Common myeloid progenitor, CD34-positive (primary cell): ENCODE data around the gene IL6R.

Experiments
- CTCF ChIA-PET: fragments of 350-600 bp; sonication (Branson Sonifier 250); formaldehyde crosslinking; loops from one replicate; lab custom pipeline; 2021; ENCODE audit warnings: antibody characterized with exemption; lab: Charles Lee
- POLR2A ChIA-PET: fragments of 350-600 bp; sonication (Branson Sonifier 250); formaldehyde crosslinking; loops from one replicate; lab custom pipeline; 2021; ENCODE audit warnings: antibody characterized with exemption; lab: Charles Lee
- DNase-seq, 3 donors: peaks; one replicate each; pipeline versions ENCODE4 v3.0.0 to v3.0.0-alpha.2; 2013
- H3K27ac ChIP-seq, 2 experiments: 1 replicate in 1 of 2; 2 replicates in 1 of 2; pipeline ENCODE4 v1.7.0; 2013; ENCODE audit warnings: inconsistent platforms in 2 of 2, low read length in 2 of 2, mild to moderate bottlenecking in 2 of 2, low read depth in 1 of 2, moderate library complexity in 1 of 2; ENCODE audit not compliant: severe bottlenecking in 2 of 2, insufficient read depth in 1 of 2, poor library complexity in 1 of 2
- H3K27me3 ChIP-seq, 5 experiments: replicated peaks in 2 of 5; 1 replicate in 3 of 5; 2 replicates in 2 of 5; pipeline versions ENCODE4 v1.6.1 to v1.7.0; 2013; ENCODE audit warnings: low read length in 4 of 5, mild to moderate bottlenecking in 2 of 5, moderate library complexity in 2 of 5, inconsistent platforms in 1 of 5; ENCODE audit not compliant: insufficient read depth in 5 of 5, control insufficient read depth in 4 of 5
- H3K36me3 ChIP-seq, 4 experiments: 1 replicate in 2 of 4; 2 replicates in 2 of 4; pipeline versions ENCODE4 v1.6.1 to v1.7.0; 2013; ENCODE audit warnings: low read length in 3 of 4, control low read depth in 1 of 4, mild to moderate bottlenecking in 1 of 4; ENCODE audit not compliant: control insufficient read depth in 4 of 4, insufficient read depth in 4 of 4
- H3K4me1 ChIP-seq, 4 experiments: 1 replicate in 3 of 4; 2 replicates in 1 of 4; pipeline versions ENCODE4 v1.6.1 to v1.7.1; 2013; ENCODE audit warnings: low read length in 3 of 4, mild to moderate bottlenecking in 3 of 4, control low read depth in 1 of 4, inconsistent platforms in 1 of 4, moderate library complexity in 1 of 4; ENCODE audit not compliant: control insufficient read depth in 4 of 4, insufficient read depth in 4 of 4; ENCODE audit errors: control extremely low read depth in 1 of 4
- H3K4me3 ChIP-seq, 7 experiments: 1 replicate in 4 of 7; 2 replicates in 3 of 7; pipeline versions ENCODE4 v1.5.1 to v1.7.0; 2013; ENCODE audit warnings: mild to moderate bottlenecking in 7 of 7, low read length in 6 of 7, moderate library complexity in 6 of 7, inconsistent platforms in 2 of 7, low read depth in 2 of 7, control low read depth in 1 of 7; ENCODE audit not compliant: insufficient read depth in 4 of 7, control insufficient read depth in 1 of 7; ENCODE audit errors: extremely low read depth in 1 of 7
- H3K9me3 ChIP-seq, 5 experiments: 1 replicate in 4 of 5; 2 replicates in 1 of 5; pipeline versions ENCODE4 v1.6.1 to v1.7.1; 2013; ENCODE audit warnings: low read length in 4 of 5, mild to moderate bottlenecking in 2 of 5, inconsistent platforms in 1 of 5, low read depth in 1 of 5, moderate library complexity in 1 of 5; ENCODE audit not compliant: control insufficient read depth in 4 of 5, insufficient read depth in 2 of 5; ENCODE audit errors: control extremely low read depth in 1 of 5
- WGBS: methylation state at CpG from one replicate; pipeline ENCODE4 v1.1.5; 2013; ENCODE audit not compliant: insufficient coverage; 5-methylcytosine and 5-hydroxymethylcytosine counted together

Gene IL6R

DNA sequence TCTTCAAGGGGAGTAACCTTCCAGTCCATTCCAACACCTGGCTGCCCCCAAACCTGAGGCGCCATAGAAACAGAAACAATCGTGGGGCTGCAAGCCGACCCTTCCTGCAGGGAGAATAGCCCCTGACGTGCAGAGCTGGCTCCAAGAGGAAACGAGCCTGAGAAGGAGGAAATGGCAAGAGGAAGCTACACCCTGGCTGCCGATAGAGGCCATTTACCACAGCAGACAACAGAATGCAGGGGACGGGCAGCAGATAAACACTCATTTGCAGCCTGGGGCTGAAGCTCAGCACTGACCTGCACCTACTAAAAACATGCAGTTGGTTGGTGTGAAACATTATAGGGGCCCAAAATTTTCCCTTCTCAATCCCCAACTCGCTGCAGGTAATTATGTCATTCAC, 88.1 kb downstream of the IL6R start:
- POLR2A ChIA-PET: no interaction called here
- H3K4me1 ChIP-seq: peaks cover 20 to 60% (median 36%) of the 10 kb centered on the region in 4 experiments

DNA sequence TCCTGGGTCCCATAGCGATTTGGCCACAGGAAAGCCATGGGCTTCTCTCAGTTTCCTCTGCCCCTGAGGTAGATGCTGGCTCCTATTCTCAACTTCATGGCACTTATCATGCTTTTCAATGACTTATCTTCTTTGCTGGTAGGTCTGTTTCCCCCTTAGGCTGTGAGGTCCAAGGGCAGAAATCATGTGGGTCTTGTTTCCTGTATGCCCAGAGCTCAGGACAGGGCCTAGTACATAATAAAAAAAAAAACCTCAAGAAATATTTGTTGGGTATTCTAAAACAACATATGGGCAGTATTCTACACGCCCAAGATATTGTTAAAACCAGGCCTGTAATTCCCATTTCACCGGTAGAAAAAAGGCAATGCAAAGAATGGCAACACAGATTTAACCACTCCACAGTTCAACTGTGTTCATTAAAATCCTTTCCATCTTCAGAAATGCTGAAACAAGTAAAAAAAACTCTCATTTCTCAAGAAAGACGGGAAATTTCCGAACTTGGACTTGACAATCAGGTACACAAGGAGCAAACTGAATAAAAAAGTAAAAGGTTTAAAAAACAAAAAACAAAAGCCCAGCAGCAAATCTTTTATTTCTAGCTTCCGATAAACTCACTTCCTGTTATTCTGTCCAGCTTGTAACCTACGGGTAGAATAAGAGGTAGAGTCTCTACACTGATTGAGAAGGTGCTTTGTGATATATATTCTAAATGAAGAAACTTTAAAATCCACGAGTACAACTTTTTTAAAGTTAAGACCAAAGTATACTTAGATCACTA, 90.5 kb downstream of the IL6R start:
- Histone ChIP-seq H3K4me3 (no peak overlapping the region), H3K36me3 (no peaks in the 10 kb centered on the region), H3K27me3 (peaks cover 0 to 8% (median 6%) of the 10 kb centered on the region in 5 experiments), H3K9me3 (no peaks in the 10 kb centered on the region), H3K4me1 (peaks cover 20 to 53% (median 36%) of the 10 kb centered on the region in 4 experiments), H3K27ac (no peak overlapping the region)
- CTCF ChIA-PET: interaction anchor here (1.1 to 20.1 kb wide), 4 partner anchors 9 to 56 kb away, joined by 3 to 341 read pairs (median 4); partner anchors contain the start of gene UBE2Q1
- POLR2A ChIA-PET: no interaction called here
- WGBS: 54% methylated on average over 6 of the region's 8 CpGs
- no peak for DNase-seq

More for the DNA sequence above, 88.1 kb downstream of the IL6R start:
- DNase-seq: peak; percentile 44 to 61 (median 45)
- WGBS: 0% methylated on average over 7 of the region's 8 CpGs
- H3K27ac ChIP-seq: no peak overlapping the region
- H3K9me3 ChIP-seq: no peaks in the 10 kb centered on the region
- CTCF ChIA-PET: interaction anchor here (5.7 to 20.1 kb wide), 2 partner anchors 13 to 58 kb away, joined by 38 to 341 read pairs; partner anchors contain the start of gene UBE2Q1
- peak overlapping the region in 4 of 7 experiments; percentile 17 to 56 (median 52) for H3K4me3 ChIP-seq
- H3K27me3 ChIP-seq: no peaks in the 10 kb centered on the region
- no peaks in the 10 kb centered on the region for H3K36me3 ChIP-seq

DNA sequence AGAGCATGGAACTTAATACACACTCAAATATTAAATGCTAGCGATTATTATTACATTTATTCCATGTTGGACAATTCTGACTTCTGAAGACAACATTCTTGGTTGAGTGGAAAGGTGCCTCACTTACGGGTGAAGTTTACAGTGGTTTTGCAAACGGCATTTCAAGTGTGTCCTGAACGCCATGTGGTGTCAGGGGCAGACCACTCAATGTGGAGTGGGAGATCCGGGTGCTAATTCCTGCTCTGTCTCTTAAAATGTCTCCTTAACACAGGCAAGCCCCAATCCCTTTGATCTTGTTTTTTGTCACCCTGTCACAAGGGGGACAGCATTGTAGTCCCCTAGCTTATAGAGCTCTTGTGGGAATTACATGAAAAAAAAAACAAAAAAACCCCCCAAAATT, 91.2 kb downstream of the IL6R start:
- Histone ChIP-seq H3K27ac (no peak overlapping the region), H3K4me3 (no peak overlapping the region), H3K4me1 (peaks cover 20 to 53% (median 38%) of the 10 kb centered on the region in 4 experiments), H3K36me3 (no peaks in the 10 kb centered on the region), H3K9me3 (no peaks in the 10 kb centered on the region), H3K27me3 (peaks cover 0 to 15% (median 12%) of the 10 kb centered on the region in 5 experiments)
- CTCF ChIA-PET: interaction anchor here (1.1 to 20.1 kb wide), 2 partner anchors 10 to 55 kb away, joined by 3 to 341 read pairs; partner anchors contain the start of gene UBE2Q1
- POLR2A ChIA-PET: no interaction called here
- DNase-seq: no peak
- no CpG with 5 or more reads among the region's 5 CpGs for WGBS

DNA sequence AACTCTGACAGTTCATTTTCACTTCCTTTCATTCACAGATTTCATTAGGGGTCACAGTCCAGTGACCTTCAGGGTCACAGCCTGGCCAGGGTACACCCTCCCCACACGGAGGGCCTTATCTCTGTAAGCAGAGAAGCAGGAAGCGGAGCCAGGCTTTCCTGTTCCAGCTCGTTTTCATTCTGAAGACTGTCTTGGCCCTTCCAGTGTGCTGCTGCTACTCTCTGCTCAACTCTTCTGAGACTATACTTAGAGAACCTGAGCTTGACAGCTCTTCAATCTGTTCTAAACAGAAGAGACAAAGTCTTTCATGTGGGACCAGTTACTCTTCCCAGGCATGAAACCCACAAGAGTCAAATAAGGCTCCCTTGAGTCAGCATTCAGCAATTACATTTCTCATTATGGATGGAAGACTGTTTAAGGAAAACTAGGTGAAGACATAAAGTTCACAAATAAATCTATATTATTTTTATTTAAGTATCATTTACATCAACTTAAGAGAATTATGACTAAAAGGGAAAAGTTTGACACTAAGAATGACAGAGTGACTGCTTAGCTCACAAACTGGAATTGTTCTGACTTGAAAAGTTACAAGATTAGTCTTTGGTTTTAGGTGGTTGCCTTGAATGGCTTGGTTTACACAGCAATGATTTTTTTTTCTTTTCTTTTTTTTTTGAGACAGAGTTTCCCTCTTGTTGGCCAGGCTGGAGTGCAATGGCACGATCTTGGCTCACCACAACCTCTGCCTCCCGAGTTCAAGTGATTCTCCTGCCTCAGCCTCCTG, 92.1 kb downstream of the IL6R start:
- Histone ChIP-seq H3K4me3 (peak overlapping the region in 1 of 7 experiments; percentile 23), H3K4me1 (peaks cover 16 to 46% (median 41%) of the 10 kb centered on the region in 4 experiments), H3K27ac (no peak overlapping the region), H3K36me3 (no peaks in the 10 kb centered on the region), H3K27me3 (peaks cover 0 to 24% (median 16%) of the 10 kb centered on the region in 5 experiments), H3K9me3 (no peaks in the 10 kb centered on the region)
- WGBS: 11% methylated on average over 3 of the region's 5 CpGs
- DNase-seq: peak in 2 of 3 donors; percentile 66 to 72
- CTCF ChIA-PET: interaction anchor here (1.3 to 20.1 kb wide), 2 partner anchors 16 to 54 kb away, joined by 8 to 341 read pairs; partner anchors contain the start of gene UBE2Q1
- POLR2A ChIA-PET: interaction anchor here (0.6 kb wide), 1 partner anchor 314 kb away, joined by 3 read pairs; no protein-coding TSS in a partner anchor

DNA sequence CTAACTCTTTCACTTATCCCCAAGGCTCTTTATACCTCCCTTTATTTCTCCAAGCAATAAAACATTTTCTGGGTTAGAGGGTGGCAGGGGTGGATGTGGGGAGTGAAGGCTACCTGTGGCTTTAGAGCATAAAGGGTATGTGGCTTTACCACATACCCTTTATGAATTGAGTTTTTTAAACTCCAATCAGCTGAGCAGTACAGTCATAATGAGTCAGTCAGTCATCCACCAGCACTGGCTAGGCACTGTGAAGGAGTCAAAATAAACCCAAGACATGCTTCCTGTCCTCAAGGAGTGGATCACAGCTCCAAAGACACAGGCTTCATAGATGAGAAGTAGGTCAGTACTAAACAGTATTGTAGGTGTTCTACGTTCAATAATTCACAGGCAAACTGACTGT, 94.3 kb downstream of the IL6R start:
- ChIA-PET CTCF (interaction anchor here (1.2 to 1.8 kb wide), 4 partner anchors 10 to 43 kb away, joined by 3 to 5 read pairs (median 4); no protein-coding TSS in a partner anchor), POLR2A (no interaction called here)
- Histone ChIP-seq H3K27ac (no peak overlapping the region), H3K27me3 (peaks cover 7 to 45% (median 22%) of the 10 kb centered on the region in 5 experiments), H3K4me3 (no peak overlapping the region), H3K9me3 (peaks cover 0 to 7% (median 0%) of the 10 kb centered on the region in 5 experiments), H3K36me3 (no peaks in the 10 kb centered on the region), H3K4me1 (peaks cover 2 to 34% (median 29%) of the 10 kb centered on the region in 4 experiments)
- no CpG with 5 or more reads among the region's 1 CpG for WGBS
- no peak for DNase-seq

DNA sequence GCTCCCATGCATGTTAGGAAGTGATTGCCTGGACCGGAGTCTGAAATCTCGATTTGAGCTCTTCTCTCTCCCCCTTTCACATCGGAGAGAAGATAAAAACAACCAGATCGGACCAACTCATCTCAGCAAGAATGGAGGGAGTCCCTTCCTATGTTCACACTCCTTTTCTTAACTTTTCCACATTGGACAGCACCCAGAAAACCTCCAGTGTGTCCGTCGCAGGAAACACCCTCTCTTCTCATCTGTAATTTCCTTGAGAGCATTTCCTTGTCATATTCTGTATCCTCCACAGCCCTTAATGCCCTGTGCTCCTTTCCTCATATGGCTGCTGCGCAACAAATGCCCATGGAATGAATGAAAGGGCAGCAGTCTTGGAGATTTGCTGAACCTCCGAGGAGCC, 95.4 kb downstream of the IL6R start:
- H3K9me3 ChIP-seq: peaks cover 0 to 7% (median 0%) of the 10 kb centered on the region in 5 experiments
- POLR2A ChIA-PET: no interaction called here
- CTCF ChIA-PET: interaction anchor here (0.9 to 2.1 kb wide), 8 partner anchors 10 to 171 kb away, joined by 3 to 6 read pairs (median 3); no protein-coding TSS in a partner anchor
- H3K4me1 ChIP-seq: peaks cover 2 to 30% (median 24%) of the 10 kb centered on the region in 4 experiments
- no peak overlapping the region for H3K27ac ChIP-seq
- no peak overlapping the region for H3K4me3 ChIP-seq
- H3K27me3 ChIP-seq: peaks cover 9 to 47% (median 24%) of the 10 kb centered on the region in 5 experiments
- H3K36me3 ChIP-seq: no peaks in the 10 kb centered on the region
- WGBS: 81% methylated on average over 8 of the region's 8 CpGs
- no peak for DNase-seq
